Caco-2 (cell line): ENCODE measurements around the gene LPA. TPM values are rescaled to one million over a fixed set of nuclear protein-coding genes. Genes with fewer than 3 reads are reported as not detected.
"Not testable (repeated sequence)": the region's sequence is repeated elsewhere in the genome, so short reads cannot be mapped to it uniquely, and the experiment has no call there.

Source experiments
- Bru-seq: library from RNA; stranded (reverse); fragments of 400-500 nt; gene quantifications from one replicate; lab custom pipeline; 2021; lab: Mats Ljungman, UMichigan
- BruChase-seq, 2 experiments: library from RNA; stranded (reverse); fragments of 400-500 nt; gene quantifications; one replicate each; lab custom pipeline; 2021; lab: Mats Ljungman, UMichigan
- BruUV-seq: library from RNA; stranded (reverse); fragments of 400-500 nt; replicated peaks from 2 replicates; lab custom pipeline; 2021; lab: Mats Ljungman, UMichigan
- CTCF ChIA-PET: fragments of 300-600 bp; sonication (Branson Sonifier 250); formaldehyde crosslinking; loops from one replicate; lab custom pipeline; 2022; ENCODE audit warnings: antibody characterized with exemption; lab: Charles Lee
- POLR2A ChIA-PET: fragments of 300-600 bp; sonication (Branson Sonifier 250); formaldehyde crosslinking; loops from one replicate; lab custom pipeline; 2022; ENCODE audit warnings: antibody characterized with exemption; lab: Charles Lee
- DNase-seq, 2 experiments: peaks; one replicate each; pipeline versions ENCODE4 v3.0.0 to v3.0.0-alpha.2; 2020 to 2022
- H3K27me3 ChIP-seq: replicated peaks from 2 replicates; pipeline ENCODE4 v1.6.0; 2011; ENCODE audit warnings: low read length; ENCODE audit not compliant: control insufficient read depth, insufficient read depth
- H3K36me3 ChIP-seq: 2 replicates; pipeline ENCODE4 v1.5.1; 2011; ENCODE audit warnings: low read length; ENCODE audit not compliant: control insufficient read depth, insufficient read depth
- H3K4me1 ChIP-seq: fragments of 250-450 bp; sonication (Bioruptor Pico); 2 replicates; pipeline ENCODE4 v1.5.1; 2020; ENCODE audit warnings: mild to moderate bottlenecking
- H3K4me3 ChIP-seq: 2 replicates; pipeline ENCODE4 v1.5.1; 2011; ENCODE audit warnings: low read depth, mild to moderate bottlenecking, control low read depth, low read length
- H3K9me3 ChIP-seq: fragments of 250-450 bp; sonication (Bioruptor Pico); 2 replicates; pipeline ENCODE4 v1.5.1; 2020; ENCODE audit warnings: mild to moderate bottlenecking, moderate library complexity
- H3K27ac Mint-ChIP-seq: one replicate; pipeline ENCODE4 v1.8.0; 2022; ENCODE audit warnings: mixed read lengths; ENCODE audit not compliant: unreplicated experiment
- H3K27me3 Mint-ChIP-seq: one replicate; pipeline ENCODE4 v1.8.0; 2022; ENCODE audit warnings: mixed read lengths; ENCODE audit not compliant: insufficient read depth, unreplicated experiment
- H3K36me3 Mint-ChIP-seq: one replicate; pipeline ENCODE4 v1.8.0; 2022; ENCODE audit warnings: mild to moderate bottlenecking, mixed read lengths; ENCODE audit not compliant: insufficient read depth, unreplicated experiment
- H3K4me1 Mint-ChIP-seq: one replicate; pipeline ENCODE4 v1.8.0; 2022; ENCODE audit warnings: low read depth, mixed read lengths; ENCODE audit not compliant: unreplicated experiment
- H3K4me3 Mint-ChIP-seq: one replicate; pipeline ENCODE4 v1.8.0; 2022; ENCODE audit warnings: mild to moderate bottlenecking, moderate library complexity, mixed read lengths; ENCODE audit not compliant: unreplicated experiment
- H3K9me3 Mint-ChIP-seq: one replicate; pipeline ENCODE4 v1.8.0; 2022; ENCODE audit warnings: mixed read lengths; ENCODE audit not compliant: unreplicated experiment
- intact Hi-C: fragments of 100-400 bp; cut with micrococcal nuclease; formaldehyde crosslinking; loops from one replicate; pipeline ENCODE4 v1.10.0; 2022; ENCODE audit not compliant: unreplicated experiment
- long read RNA-seq: library from polyadenylated mRNA; stranded (forward); transcript quantifications from one replicate; pipeline ENCODE4 v2.0.0, GENCODE V29; 2022
- total RNA-seq: library from RNA; stranded (reverse); gene quantifications from 2 replicates; pipeline ENCODE4 v1.2.3, GENCODE V29; 2022

Gene LPA
- total RNA-seq (not detected in 2 replicates), Bru-seq, nascent RNA (percentile 1 among the genes with signal in this experiment), BruChase-seq, experiment 1, labeled RNA remaining after a 2-hour chase (percentile 3 among the genes with signal in this experiment), BruChase-seq, experiment 2, labeled RNA remaining after a 6-hour chase (not detected)
- long read RNA-seq, result 0 reads

- H3K4me1 ChIP-seq, H3K9me3 Mint-ChIP-seq, H3K4me1 Mint-ChIP-seq, H3K27me3 ChIP-seq, H3K9me3 ChIP-seq, H3K27ac Mint-ChIP-seq, CTCF ChIA-PET, H3K36me3 Mint-ChIP-seq, POLR2A ChIA-PET, BruUV-seq, intact Hi-C loops, H3K4me3 Mint-ChIP-seq, H3K4me3 ChIP-seq, H3K36me3 ChIP-seq, DNase-seq: not testable (repeated sequence)
- peaks cover 10% of the 10 kb centered on the region for H3K27me3 Mint-ChIP-seq
These were observed at the start of gene LPA for GRCh38 chr6:160664198-160664597. TSS of gene LPA (minus strand) at chr6:160664275. CDS start at chr6:160664214, 61 bp downstream.

- H3K36me3 Mint-ChIP-seq, H3K36me3 ChIP-seq, H3K27me3 Mint-ChIP-seq, BruUV-seq, H3K4me1 Mint-ChIP-seq, CTCF ChIA-PET, H3K27me3 ChIP-seq, H3K9me3 ChIP-seq, DNase-seq, H3K4me3 ChIP-seq, H3K4me1 ChIP-seq, intact Hi-C loops, H3K9me3 Mint-ChIP-seq, H3K27ac Mint-ChIP-seq, H3K4me3 Mint-ChIP-seq, POLR2A ChIA-PET: not testable (repeated sequence)
These were observed 44.9 kb upstream of the LPA start for GRCh38 chr6:160708993-160709392.

- H3K9me3 ChIP-seq, H3K4me3 ChIP-seq, H3K4me3 Mint-ChIP-seq, H3K27ac Mint-ChIP-seq, DNase-seq, POLR2A ChIA-PET, H3K27me3 ChIP-seq, H3K4me1 ChIP-seq, H3K4me1 Mint-ChIP-seq, BruUV-seq, H3K27me3 Mint-ChIP-seq, H3K36me3 ChIP-seq, H3K9me3 Mint-ChIP-seq, intact Hi-C loops, H3K36me3 Mint-ChIP-seq, CTCF ChIA-PET: not testable (repeated sequence)
These were observed 40.6 kb upstream of the LPA start for GRCh38 chr6:160704688-160705087.

- H3K4me1 Mint-ChIP-seq, H3K27me3 Mint-ChIP-seq, H3K9me3 ChIP-seq, BruUV-seq, DNase-seq, H3K9me3 Mint-ChIP-seq, CTCF ChIA-PET, POLR2A ChIA-PET, H3K27ac Mint-ChIP-seq, H3K4me3 ChIP-seq, H3K4me1 ChIP-seq, H3K27me3 ChIP-seq, H3K4me3 Mint-ChIP-seq, H3K36me3 Mint-ChIP-seq, intact Hi-C loops, H3K36me3 ChIP-seq: not testable (repeated sequence)
These were observed 38.0 kb upstream of the LPA start, which contains the start of gene PLG for GRCh38 chr6:160701918-160702680. TSS of gene PLG (plus strand) at chr6:160702244. CDS start at chr6:160702305, 61 bp downstream.
